PC-3 (cell line): ENCODE measurements around the gene TRIM14.

Experiments
- CTCF ChIP-seq: fragments of 300-600 bp; sonication (generic); conservative IDR thresholded peaks from 2 replicates; pipeline ENCODE4 v1.5.1; 2017; ENCODE audit warnings: antibody characterized with exemption, low read depth, mild to moderate bottlenecking, low read length
- EZH2 ChIP-seq: fragments of 300-600 bp; sonication (generic); IDR thresholded peaks from one replicate; pipeline ENCODE4 v1.6.1; 2017; ENCODE audit warnings: antibody characterized with exemption, mild to moderate bottlenecking, low read length; ENCODE audit not compliant: unreplicated experiment
- EZH2phosphoT487 ChIP-seq: fragments of 300-600 bp; sonication (generic); IDR thresholded peaks from 2 replicates; pipeline ENCODE4 v1.6.1; 2018; ENCODE audit warnings: mild to moderate bottlenecking, antibody characterized with exemption, low read length, borderline replicate concordance

- TF ChIP-seq CTCF (no peak), EZH2 (no peak), EZH2phosphoT487 (no peak)
These were observed 11.1 kb downstream of the TRIM14 start for GRCh38 chr9:98107926-98108325.
